ENCODE measurements around the gene BTBD16.

Gene BTBD16

DNA sequence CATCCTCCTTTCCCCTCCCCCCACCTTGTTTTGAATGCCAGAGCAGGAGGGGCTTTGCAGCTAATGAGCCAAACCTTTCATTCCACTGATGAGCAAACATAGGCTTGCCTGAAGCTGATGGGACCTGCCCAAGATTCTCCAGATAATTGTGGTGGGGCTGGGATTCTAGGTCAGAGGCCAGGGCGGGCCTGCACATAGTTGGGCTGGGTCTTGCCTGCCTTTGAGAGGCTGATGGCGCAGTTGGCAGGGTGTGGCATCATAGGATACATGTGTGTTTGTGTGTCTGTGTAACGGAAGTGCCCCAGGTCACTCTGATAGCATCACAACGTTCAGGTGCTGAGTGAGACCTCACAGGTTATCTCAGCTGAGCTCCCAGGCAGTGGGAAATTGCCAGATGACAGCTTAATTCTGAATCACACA lies 22.9 kb downstream of the BTBD16 start:
- Mint-ChIP-seq H3K36me3 (no peaks in the 10 kb centered on the region), H3K9me3 (no peaks in the 10 kb centered on the region), H3K27ac (no peak overlapping the region), H3K27me3 (no peaks in the 10 kb centered on the region), H3K4me3 (no peak overlapping the region), H3K4me1 (peaks cover 5% of the 10 kb centered on the region)

DNA sequence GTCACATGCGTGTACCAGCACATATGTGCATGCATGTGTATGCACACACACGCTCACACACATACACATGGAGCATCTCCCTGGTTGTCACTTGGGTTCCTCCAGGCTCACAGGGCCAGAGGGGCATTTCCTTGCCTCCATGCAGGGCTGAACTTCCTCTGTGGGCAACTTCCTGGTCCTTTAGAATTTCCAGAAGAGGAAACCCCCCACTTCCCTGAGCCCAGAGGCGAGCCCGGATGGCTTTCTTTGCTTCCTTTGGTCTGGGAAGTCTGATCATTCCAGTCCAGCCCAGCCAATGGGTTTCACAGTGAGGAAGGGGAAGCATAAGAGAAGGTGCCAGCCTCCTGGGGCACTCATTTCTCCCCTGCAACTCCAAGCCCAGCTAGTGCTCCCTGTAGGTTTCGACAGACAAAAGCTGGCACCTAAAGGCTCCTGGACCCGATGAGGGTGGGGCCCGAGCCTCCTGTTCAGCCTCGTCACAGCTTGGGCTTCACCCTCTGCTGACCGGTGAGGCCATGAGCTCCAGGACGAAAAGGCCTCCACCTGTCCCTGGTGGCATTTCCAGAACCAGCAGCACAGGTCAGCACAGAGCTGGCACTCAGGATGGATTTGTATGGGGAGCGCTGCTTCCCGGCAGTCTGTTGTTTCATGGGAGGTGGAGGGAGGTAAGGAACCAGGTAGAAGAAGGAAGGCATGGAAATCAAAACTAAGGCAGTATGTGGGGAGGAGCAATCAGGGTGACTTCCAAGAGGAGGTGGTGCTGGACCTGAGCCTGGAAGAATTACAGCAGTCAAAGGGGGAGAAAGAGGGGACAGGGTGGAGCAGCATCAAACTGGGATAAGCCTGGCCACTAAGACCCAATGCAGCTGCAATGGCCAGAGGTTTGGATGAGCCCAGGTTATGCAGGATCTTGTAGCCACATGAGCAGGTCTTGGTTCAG lies 23.7 kb downstream of the BTBD16 start:
- Mint-ChIP-seq H3K36me3 (no peaks in the 10 kb centered on the region), H3K27ac (no peak overlapping the region), H3K9me3 (no peaks in the 10 kb centered on the region), H3K27me3 (no peaks in the 10 kb centered on the region), H3K4me1 (peaks cover 9% of the 10 kb centered on the region), H3K4me3 (no peak overlapping the region)

DNA sequence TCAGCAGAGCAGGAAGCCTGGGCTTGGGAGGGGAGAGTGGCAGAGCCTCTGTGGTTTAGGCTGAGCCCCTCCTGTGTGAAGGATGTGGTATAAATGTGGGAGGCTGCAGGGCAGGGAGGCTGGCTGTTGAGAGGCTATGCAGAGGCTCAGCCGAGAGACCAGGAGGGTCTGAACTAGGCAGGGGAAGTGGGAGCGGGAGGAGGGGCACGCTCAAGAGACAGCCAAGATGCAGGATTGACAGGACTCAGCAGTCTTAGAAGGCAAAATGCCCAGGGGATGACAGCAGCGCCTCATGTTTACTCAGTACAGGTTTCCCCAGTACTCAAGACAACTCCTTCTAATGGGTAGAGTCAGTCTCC lies 24.3 kb downstream of the BTBD16 start:
- H3K4me1 Mint-ChIP-seq, result peaks cover 9% of the 10 kb centered on the region
- no peak overlapping the region for H3K4me3 Mint-ChIP-seq
- no peaks in the 10 kb centered on the region for H3K27me3 Mint-ChIP-seq
- no peaks in the 10 kb centered on the region for H3K9me3 Mint-ChIP-seq
- H3K27ac Mint-ChIP-seq, result no peak overlapping the region
- H3K36me3 Mint-ChIP-seq, result no peaks in the 10 kb centered on the region

DNA sequence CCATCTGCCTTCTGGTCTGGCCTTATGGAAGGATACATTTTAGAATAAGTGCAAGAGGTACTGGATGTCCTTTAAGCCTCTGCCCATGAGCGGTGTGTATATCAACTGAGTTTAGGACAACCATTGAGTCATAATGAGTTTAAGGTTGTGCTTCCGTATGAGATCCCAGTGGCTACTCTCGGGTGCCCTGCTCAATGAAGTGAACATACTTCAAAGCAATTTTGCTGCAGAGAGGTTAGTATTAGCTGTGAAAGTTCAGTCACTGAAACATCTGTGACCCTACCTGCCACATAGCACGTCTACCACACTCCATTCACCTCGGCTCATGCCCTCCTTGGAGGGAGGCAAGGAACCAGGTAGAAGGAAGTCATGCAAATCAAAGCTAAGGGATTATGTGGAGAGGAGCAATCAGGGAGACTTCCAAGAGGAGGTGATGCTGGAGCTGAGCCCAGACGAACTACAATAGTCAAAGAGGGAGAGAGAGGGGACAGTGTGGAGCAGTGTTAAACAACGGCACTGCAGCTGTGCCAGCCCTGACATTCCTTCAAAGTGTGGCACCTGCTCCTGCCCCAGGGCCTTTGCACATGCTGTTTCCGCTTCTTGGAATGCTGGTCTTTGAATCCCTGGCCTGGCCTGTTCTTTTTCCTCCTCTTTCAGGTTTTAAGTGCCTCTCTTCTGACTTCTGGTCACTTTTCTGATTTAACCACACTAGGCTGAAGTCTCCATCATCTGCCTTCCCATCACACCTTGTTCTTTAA lies 25.4 kb downstream of the BTBD16 start:
- Mint-ChIP-seq H3K4me1 (peaks cover 9% of the 10 kb centered on the region), H3K4me3 (no peak overlapping the region), H3K9me3 (no peaks in the 10 kb centered on the region), H3K27me3 (no peaks in the 10 kb centered on the region), H3K36me3 (no peaks in the 10 kb centered on the region), H3K27ac (no peak overlapping the region)

DNA sequence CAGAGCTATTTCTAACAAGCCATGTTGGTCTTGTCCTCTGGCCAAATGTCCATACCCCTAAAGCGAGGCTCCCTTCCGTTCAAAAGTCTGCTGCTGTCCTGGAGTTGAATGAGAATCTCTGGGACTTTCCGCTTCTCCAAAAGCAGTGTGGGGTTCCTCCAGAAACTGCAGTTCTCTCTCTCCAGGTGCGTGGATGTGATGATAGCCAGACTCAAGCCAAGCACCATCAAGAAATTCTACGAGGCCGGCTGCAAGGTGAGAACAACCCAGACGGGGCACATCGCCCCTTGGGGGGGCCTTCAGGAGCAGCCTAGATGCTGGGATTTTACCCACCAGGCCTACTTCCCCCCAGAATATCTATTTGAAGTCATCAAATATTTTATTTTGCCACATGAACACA lies 26.5 kb downstream of the BTBD16 start:
- no peaks in the 10 kb centered on the region for H3K27me3 Mint-ChIP-seq
- no peaks in the 10 kb centered on the region for H3K36me3 Mint-ChIP-seq
- H3K4me3 Mint-ChIP-seq, result no peak overlapping the region

DNA sequence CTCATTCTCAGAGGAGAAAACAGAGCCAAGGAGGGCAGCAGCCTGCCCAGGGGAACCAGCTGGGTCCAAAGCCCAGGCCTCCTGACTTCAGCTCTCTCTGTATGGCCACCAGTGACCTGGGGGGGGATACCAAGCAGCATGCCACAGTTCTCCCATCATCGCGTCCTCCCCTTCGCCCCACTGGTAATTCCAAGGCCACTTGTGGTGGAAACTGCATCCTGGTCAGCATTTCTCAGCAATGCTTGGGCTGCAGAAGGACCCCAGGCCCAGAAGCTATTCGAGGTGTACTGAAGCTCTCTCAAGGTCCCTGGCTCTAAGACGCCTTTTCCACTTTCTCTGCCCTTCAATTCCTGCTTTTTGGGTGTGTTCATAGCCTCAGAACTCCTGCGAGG lies 27.1 kb downstream of the BTBD16 start:
- no peaks in the 10 kb centered on the region for H3K27me3 Mint-ChIP-seq
- H3K4me1 Mint-ChIP-seq, result peaks cover 9% of the 10 kb centered on the region
- H3K9me3 Mint-ChIP-seq, result no peaks in the 10 kb centered on the region
- no peaks in the 10 kb centered on the region for H3K36me3 Mint-ChIP-seq
- H3K4me3 Mint-ChIP-seq, result no peak overlapping the region
- H3K27ac Mint-ChIP-seq, result no peak overlapping the region

More for the DNA sequence above, 26.5 kb downstream of the BTBD16 start:
- no peaks in the 10 kb centered on the region for H3K9me3 Mint-ChIP-seq
- no peak overlapping the region for H3K27ac Mint-ChIP-seq
- peaks cover 9% of the 10 kb centered on the region for H3K4me1 Mint-ChIP-seq

DNA sequence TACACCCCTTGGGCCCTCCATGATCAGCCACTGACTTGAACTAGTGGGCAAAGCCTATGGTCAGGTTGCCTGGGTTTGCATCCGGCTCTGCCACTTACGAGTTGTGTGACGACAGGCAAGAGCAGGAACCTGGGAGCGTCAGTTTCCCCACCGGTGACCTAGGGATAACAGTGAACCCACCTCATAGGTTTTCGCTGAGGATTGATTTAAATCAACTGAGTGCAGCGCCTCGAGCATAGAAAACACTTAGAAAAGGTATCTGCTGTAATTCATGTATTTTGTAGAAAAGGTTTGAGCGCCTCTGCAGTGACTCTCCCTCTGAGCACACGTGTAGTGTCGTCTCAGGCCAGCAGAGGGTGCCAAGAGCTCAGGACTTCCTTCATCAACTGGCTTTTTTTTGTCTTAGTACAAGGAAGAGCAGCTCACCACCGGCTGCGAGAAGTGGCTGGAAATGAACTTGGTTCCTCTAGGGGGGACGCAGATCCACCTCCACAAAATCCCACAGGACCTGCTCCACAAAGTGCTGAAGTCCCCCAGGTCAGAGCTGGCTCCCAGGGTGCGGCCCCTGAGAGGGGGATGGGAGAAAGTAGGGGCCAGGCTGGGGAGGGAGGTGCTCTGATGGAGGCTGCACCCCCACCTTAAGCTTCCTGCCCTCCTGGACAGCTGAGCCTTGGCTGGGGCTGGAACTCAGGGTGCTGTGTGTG lies 27.7 kb downstream of the BTBD16 start:
- H3K27me3 Mint-ChIP-seq, result no peaks in the 10 kb centered on the region
- H3K9me3 Mint-ChIP-seq, result no peaks in the 10 kb centered on the region
- H3K27ac Mint-ChIP-seq, result no peak overlapping the region
- peaks cover 9% of the 10 kb centered on the region for H3K4me1 Mint-ChIP-seq
- H3K4me3 Mint-ChIP-seq, result no peak overlapping the region
- H3K36me3 Mint-ChIP-seq, result no peaks in the 10 kb centered on the region

DNA sequence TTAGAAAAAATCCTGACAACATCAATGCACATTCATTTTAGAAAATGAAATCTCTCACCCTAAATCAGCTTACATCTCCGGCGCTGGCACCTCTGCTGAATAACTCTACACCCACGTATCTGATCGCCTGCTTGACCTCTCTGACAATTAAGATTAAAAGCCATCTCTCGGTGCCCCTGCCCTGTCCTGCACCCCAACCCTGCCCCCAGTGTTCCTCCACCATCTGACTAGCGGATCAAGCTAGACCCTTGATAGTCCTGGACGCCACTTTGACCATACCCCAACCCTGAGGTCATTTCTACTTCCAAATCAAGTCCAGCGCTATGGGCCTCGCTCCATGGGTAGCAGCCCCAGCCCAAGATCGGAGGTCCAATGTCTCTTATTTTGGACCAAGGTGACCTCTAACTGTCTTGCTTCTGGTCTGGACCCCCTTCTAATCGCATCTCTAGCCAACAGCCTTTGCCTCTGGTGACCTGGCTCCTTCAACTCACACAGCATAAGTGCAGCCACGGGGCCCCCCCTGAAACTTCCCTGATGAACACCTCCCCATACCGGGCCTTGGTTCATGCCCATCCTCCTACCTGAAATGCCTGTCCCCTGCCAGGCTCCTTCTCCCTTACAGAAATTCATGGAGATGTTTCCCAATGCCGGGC lies 28.5 kb downstream of the BTBD16 start:
- H3K27ac Mint-ChIP-seq, result no peak overlapping the region

DNA sequence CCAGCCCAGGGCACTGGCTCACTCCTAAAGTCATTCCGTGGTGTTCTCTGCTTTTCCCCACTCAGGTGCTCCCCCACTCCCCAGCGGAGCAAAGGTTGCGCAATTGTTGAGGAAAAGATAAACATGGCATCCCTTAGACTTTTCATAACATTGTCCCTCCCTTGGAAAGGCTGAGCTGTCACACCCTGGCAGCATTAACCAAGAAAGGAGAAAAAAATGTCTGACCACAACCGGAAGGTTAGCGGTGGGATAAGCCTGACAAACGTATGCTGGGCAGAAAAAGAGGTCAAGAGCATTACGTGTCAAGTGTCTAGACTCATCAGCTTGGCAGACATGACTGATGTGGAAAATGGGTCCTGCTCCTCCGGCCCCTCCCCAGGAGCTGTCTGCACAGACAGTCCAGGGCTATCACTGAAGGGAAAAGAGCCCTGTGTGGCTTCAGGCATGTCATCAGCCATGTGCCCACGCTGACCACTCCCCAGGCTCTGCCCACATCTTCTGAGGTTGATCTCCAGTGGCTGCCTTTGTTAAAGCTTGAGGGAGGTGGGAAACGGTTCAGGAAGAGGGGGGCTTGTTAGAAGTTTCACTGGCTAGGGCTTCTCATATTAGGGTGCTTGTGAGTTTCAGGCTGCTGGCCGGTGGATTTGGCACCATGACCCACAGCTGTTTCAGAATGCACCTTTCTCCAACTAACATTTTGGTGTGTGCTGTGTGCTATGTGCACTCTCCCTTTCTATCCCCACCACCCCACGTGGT lies 30.1 kb downstream of the BTBD16 start:
- no peaks in the 10 kb centered on the region for H3K36me3 Mint-ChIP-seq
- H3K27ac Mint-ChIP-seq, result no peak overlapping the region
- no peak overlapping the region for H3K4me3 Mint-ChIP-seq
- H3K9me3 Mint-ChIP-seq, result no peaks in the 10 kb centered on the region
- peaks cover 3% of the 10 kb centered on the region for H3K4me1 Mint-ChIP-seq
- no peaks in the 10 kb centered on the region for H3K27me3 Mint-ChIP-seq

More for the DNA sequence above, 28.5 kb downstream of the BTBD16 start:
- Mint-ChIP-seq H3K4me3 (no peak overlapping the region), H3K36me3 (no peaks in the 10 kb centered on the region), H3K27me3 (no peaks in the 10 kb centered on the region), H3K4me1 (peaks cover 9% of the 10 kb centered on the region), H3K9me3 (no peaks in the 10 kb centered on the region)

DNA sequence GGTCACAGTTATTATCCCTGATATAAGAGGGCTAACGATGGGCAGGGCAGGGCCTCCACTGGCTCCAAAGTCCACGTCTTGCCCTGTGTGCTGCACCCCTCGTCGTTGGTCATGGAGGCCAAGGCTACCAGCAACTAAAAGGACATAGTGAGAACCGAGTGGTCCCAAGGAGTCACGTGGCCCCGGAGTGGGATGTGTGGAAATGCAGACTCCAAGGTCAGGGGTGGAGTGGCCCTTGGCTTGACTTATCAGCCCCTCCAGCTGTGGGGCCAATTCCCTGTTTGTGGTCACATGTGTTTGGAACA lies 30.7 kb downstream of the BTBD16 start:
- Mint-ChIP-seq H3K27ac (no peak overlapping the region), H3K36me3 (no peaks in the 10 kb centered on the region), H3K27me3 (no peaks in the 10 kb centered on the region)

DNA sequence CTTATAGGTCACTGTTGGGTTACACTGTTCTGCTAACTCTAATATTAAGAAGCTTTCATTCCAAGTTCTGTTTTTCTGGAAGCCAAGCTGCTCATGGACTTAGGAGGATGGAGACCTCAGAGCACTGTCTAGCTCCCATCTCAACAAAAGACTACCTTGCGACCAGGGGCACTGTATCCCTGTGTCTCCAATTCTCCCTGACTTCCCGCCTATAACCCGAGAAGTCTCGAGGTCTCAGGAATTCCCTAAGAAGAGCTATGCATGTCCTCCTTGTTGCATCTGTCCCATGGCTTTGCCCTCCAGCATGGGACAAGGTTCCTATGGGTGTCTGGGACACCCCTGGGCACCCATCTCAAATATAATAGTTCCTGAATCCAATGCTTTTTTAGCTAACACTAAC lies 31.2 kb downstream of the BTBD16 start:
- Mint-ChIP-seq H3K9me3 (no peaks in the 10 kb centered on the region), H3K36me3 (no peaks in the 10 kb centered on the region), H3K4me1 (peaks cover 3% of the 10 kb centered on the region), H3K4me3 (no peak overlapping the region), H3K27me3 (no peaks in the 10 kb centered on the region), H3K27ac (no peak overlapping the region)

More for the DNA sequence above, 30.7 kb downstream of the BTBD16 start:
- peaks cover 3% of the 10 kb centered on the region for H3K4me1 Mint-ChIP-seq
- H3K4me3 Mint-ChIP-seq, result no peak overlapping the region
- H3K9me3 Mint-ChIP-seq, result no peaks in the 10 kb centered on the region

DNA sequence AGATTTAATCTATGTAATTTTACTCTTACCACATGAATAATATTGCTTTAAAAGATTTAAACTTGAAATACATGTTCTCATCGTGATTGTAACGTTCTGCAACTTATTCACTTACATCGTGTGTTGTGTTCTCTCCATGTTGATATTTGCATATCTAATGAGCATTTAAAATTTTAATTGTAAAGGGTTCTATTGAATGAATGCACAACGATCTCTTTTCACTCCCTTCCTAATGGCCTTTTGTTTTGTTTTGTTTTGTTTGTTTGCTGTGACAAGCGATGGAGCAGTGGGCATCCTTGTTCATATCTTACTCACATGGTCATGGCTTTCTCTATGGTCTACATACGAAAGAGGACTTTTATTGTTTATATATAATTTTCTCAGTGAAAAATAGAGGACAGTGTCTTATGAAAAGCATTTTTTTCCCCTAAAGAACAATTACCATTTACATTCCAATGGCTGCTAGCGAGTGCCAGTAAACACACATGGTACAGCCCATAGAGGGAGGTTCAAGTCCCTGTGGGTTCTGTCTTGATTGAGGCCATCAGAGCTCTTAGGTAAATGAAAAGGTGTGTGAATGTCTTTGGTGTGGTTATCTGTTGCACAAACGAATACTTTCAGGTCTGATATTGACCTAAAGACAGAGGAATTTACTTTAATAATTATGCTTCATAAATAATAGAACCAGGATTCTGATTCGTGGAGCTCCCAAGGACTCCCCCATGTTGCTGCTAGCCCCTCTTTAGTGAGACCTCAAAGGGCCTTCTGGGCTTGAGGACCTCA lies 32.4 kb downstream of the BTBD16 start:
- H3K27ac Mint-ChIP-seq, result no peak overlapping the region
- no peaks in the 10 kb centered on the region for H3K9me3 Mint-ChIP-seq
- no peaks in the 10 kb centered on the region for H3K27me3 Mint-ChIP-seq
- H3K4me1 Mint-ChIP-seq, result peaks cover 3% of the 10 kb centered on the region
- no peaks in the 10 kb centered on the region for H3K36me3 Mint-ChIP-seq
- no peak overlapping the region for H3K4me3 Mint-ChIP-seq

DNA sequence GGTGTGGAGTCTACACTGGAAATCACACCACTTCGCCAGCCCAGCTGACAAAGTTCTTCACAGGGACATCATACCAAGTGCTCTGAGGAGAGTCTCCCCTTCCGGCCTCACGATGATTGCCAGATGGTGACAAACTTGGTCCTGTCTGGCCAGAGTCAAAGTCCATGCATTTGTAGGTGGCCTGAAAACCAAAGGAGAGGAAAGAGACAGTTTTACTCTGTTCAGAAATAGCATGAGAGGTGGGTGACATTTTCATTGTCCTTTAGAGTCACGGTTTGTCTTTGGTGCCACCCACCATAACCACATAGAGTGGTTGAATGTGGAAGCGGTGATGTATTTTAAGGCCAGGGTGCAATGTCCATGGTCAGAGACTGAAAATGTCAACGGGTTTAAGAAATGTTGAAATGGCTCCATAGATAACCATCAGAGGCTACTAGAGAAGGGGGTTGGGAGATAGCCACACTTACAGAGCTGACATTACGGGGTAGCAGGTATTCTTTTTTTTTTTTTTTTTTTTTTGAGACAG lies 33.0 kb downstream of the BTBD16 start:
- Mint-ChIP-seq H3K36me3 (no peaks in the 10 kb centered on the region), H3K9me3 (no peaks in the 10 kb centered on the region), H3K4me1 (peaks cover 3% of the 10 kb centered on the region), H3K27ac (no peak overlapping the region), H3K27me3 (no peaks in the 10 kb centered on the region), H3K4me3 (no peak overlapping the region)

DNA sequence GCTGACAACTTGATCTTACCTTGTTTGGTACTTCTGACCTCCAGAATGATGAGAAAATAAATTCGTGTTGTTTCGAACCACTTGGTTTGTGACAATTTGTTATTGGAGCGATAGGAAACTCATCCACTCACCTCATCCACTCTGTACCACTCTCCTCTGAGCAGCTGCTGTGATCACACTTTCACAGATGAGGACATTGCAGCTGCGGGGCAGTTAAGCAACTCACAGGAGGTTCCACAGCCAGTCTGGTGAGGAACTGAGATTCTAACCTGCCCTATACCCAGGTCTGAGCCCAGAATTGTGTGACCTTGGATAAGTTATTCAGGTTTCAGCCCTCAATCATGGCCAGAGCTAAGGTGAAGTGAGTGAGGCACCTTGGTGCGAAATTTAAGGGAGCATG lies 35.2 kb downstream of the BTBD16 start:
- H3K9me3 Mint-ChIP-seq, result no peaks in the 10 kb centered on the region
- H3K36me3 Mint-ChIP-seq, result no peaks in the 10 kb centered on the region
- no peak overlapping the region for H3K27ac Mint-ChIP-seq
- H3K4me3 Mint-ChIP-seq, result no peak overlapping the region
- peaks cover 3% of the 10 kb centered on the region for H3K27me3 Mint-ChIP-seq
- no peaks in the 10 kb centered on the region for H3K4me1 Mint-ChIP-seq
